HCT116 (cell line): ENCODE data around the gene LHX3. TPM values are rescaled to one million over a fixed set of nuclear protein-coding genes. Genes with fewer than 3 reads are reported as not detected.

Experiments
- ATAC-seq: fragments of 200-7000 bp; cut with Tn5 transposase; 2 replicates; pipeline ENCODE4 v1.9.1; 2020; ENCODE audit warnings: mild to moderate bottlenecking, moderate library complexity
- BruUV-seq: library from RNA; stranded (reverse); fragments of 400-500 nt; replicated peaks from 2 replicates; lab custom pipeline; 2021; lab: Mats Ljungman, UMichigan
- CTCF ChIA-PET: fragments of 300-600 bp; sonication (Branson Sonifier 250); formaldehyde crosslinking; loops from one replicate; lab custom pipeline; 2021; ENCODE audit warnings: antibody characterized with exemption; lab: Charles Lee
- POLR2A ChIA-PET: fragments of 300-600, 350-600 bp; sonication (Branson Sonifier 250); formaldehyde crosslinking; loops from one replicate; lab custom pipeline; 2021; ENCODE audit warnings: antibody characterized with exemption; lab: Charles Lee
- RAD21 ChIA-PET, 2 experiments: fragments of 300-600 bp; sonication (Branson Sonifier 250); formaldehyde crosslinking; loops; one replicate each; lab custom pipeline; 2023; ENCODE audit warnings: low total read pairs in 2 of 2; ENCODE audit not compliant: uncharacterized antibody in 2 of 2, unreplicated experiment in 2 of 2, low non-redundant PET in 1 of 2; lab: Charles Lee
- DNase-seq: peaks from one replicate; pipeline ENCODE4 v3.0.0-alpha.2; 2010; ENCODE audit warnings: low read depth, low spot score
- H2AFZ ChIP-seq: fragments of 200-600 bp; shearing (Covaris generic), sonication (generic); 2 replicates; pipeline ENCODE4 v1.6.1; 2017; ENCODE audit warnings: low read depth, mixed run types, mixed read lengths, antibody characterized with exemption, low read length; ENCODE audit not compliant: poor library complexity, severe bottlenecking
- H3K27ac ChIP-seq: 2 replicates; pipeline ENCODE4 v1.5.1; 2012; ENCODE audit warnings: low read depth, low read length
- H3K27me3 ChIP-seq: fragments of 200-600 bp; sonication (generic); 2 replicates; pipeline ENCODE4 v1.6.1; 2016; ENCODE audit warnings: mixed run types, low read length, mixed read lengths; ENCODE audit not compliant: insufficient read depth
- H3K36me3 ChIP-seq, 2 experiments: fragments of 200-500 bp in 1 of 2; fragments of 200-600 bp in 1 of 2; sonication (Bioruptor generic) in 1 of 2; sonication (generic) in 1 of 2; 2 replicates each; pipeline versions ENCODE4 v1.5.1 to v1.6.1; 2014 to 2016; ENCODE audit warnings: low read length in 2 of 2, inconsistent platforms in 1 of 2, mixed read lengths in 1 of 2, mixed run types in 1 of 2; ENCODE audit not compliant: insufficient read depth in 2 of 2, control insufficient read depth in 1 of 2
- H3K4me1 ChIP-seq, 2 experiments: fragments of 200-600 bp in 1 of 2; sonication (generic) in 1 of 2; 2 replicates each; pipeline versions ENCODE4 v1.5.1 to v1.6.1; 2012 to 2017; ENCODE audit warnings: low read length in 2 of 2, inconsistent platforms in 1 of 2, mild to moderate bottlenecking in 1 of 2, mixed read lengths in 1 of 2, mixed run types in 1 of 2, moderate library complexity in 1 of 2; ENCODE audit not compliant: insufficient read depth in 2 of 2, control insufficient read depth in 1 of 2
- H3K4me2 ChIP-seq: fragments of 200-600 bp; sonication (generic); 2 replicates; pipeline ENCODE4 v1.6.1; 2017; ENCODE audit warnings: mixed run types, low read length, mixed read lengths
- H3K4me3 ChIP-seq, 2 experiments: fragments of 200-600 bp in 1 of 2; sonication (generic) in 1 of 2; replicated peaks in 1 of 2; 2 replicates each; pipeline ENCODE4 v1.5.1; 2011 to 2016; ENCODE audit warnings: low read length in 2 of 2, control low read depth in 1 of 2, low read depth in 1 of 2, mild to moderate bottlenecking in 1 of 2, mixed read lengths in 1 of 2, mixed run types in 1 of 2
- H3K79me2 ChIP-seq: fragments of 200-600 bp; sonication (generic); 2 replicates; pipeline ENCODE4 v1.6.1; 2017; ENCODE audit warnings: mild to moderate bottlenecking, mixed run types, low read length, moderate library complexity, mixed read lengths; ENCODE audit not compliant: insufficient read depth
- H3K9ac ChIP-seq: fragments of 200-600 bp; sonication (generic); 2 replicates; pipeline ENCODE4 v1.6.1; 2016; ENCODE audit warnings: low read length, mixed read lengths
- H3K9me2 ChIP-seq: fragments of 200-600 bp; sonication (generic), shearing (Covaris generic); 2 replicates; pipeline ENCODE4 v1.6.1; 2017; ENCODE audit warnings: mixed run types, mild to moderate bottlenecking, moderate library complexity; ENCODE audit not compliant: insufficient read depth
- H3K9me3 ChIP-seq, 2 experiments: fragments of 200-500 bp in 1 of 2; fragments of 200-600 bp in 1 of 2; sonication (Bioruptor generic) in 1 of 2; sonication (generic) in 1 of 2; 2 replicates each; pipeline ENCODE4 v1.6.1; 2014 to 2017; ENCODE audit warnings: low read length in 2 of 2, mixed read lengths in 2 of 2, inconsistent platforms in 1 of 2, low read depth in 1 of 2, mild to moderate bottlenecking in 1 of 2, mixed run types in 1 of 2, moderate library complexity in 1 of 2; ENCODE audit not compliant: control insufficient read depth in 1 of 2, insufficient read depth in 1 of 2
- H4K20me1 ChIP-seq: fragments of 200-600 bp; sonication (generic), shearing (Covaris generic); 2 replicates; pipeline ENCODE4 v1.6.1; 2017; ENCODE audit warnings: mixed run types, mild to moderate bottlenecking, moderate library complexity; ENCODE audit not compliant: insufficient read depth
- ATF3 ChIP-seq: IDR thresholded peaks from 2 replicates; pipeline ENCODE4 v1.6.1; 2012
- CBX3 ChIP-seq: IDR thresholded peaks from 2 replicates; pipeline ENCODE4 v1.6.1; 2012; ENCODE audit warnings: low read depth
- CEBPB ChIP-seq: IDR thresholded peaks from 2 replicates; pipeline ENCODE4 v1.6.1; 2012; ENCODE audit warnings: low read depth
- EZH2phosphoT487 ChIP-seq: fragments of 200-600 bp; IDR thresholded peaks from 2 replicates; pipeline ENCODE4 v1.6.1; 2018; ENCODE audit warnings: antibody characterized with exemption, borderline replicate concordance
- FOSL1 ChIP-seq: IDR thresholded peaks from 2 replicates; pipeline ENCODE4 v1.6.1; 2012; ENCODE audit warnings: low read depth
- MAX ChIP-seq: IDR thresholded peaks from 2 replicates; pipeline ENCODE4 v1.6.1; 2012
- POLR2A ChIP-seq: IDR thresholded peaks from 2 replicates; pipeline ENCODE4 v1.7.0; 2011; ENCODE audit warnings: borderline replicate concordance; ENCODE audit not compliant: insufficient read depth, insufficient read length; ENCODE audit errors: extremely low read depth
- POLR2AphosphoS5 ChIP-seq: IDR thresholded peaks from 2 replicates; pipeline ENCODE4 v1.6.1; 2011; ENCODE audit warnings: mild to moderate bottlenecking, low read depth, low read length, moderate library complexity
- TCF7L2 ChIP-seq: IDR thresholded peaks from 2 replicates; pipeline ENCODE4 v1.7.0; 2011; ENCODE audit warnings: borderline replicate concordance, inconsistent platforms; ENCODE audit not compliant: insufficient read depth, insufficient read length; ENCODE audit errors: extremely low read depth
- ZNF274 ChIP-seq: fragments of 200-500 bp; sonication (Bioruptor generic); IDR thresholded peaks from 2 replicates; pipeline ENCODE4 v1.6.1; 2014; ENCODE audit warnings: mild to moderate bottlenecking, low read depth, low read length, inconsistent platforms
- intact Hi-C: fragments of 100-400 bp; cut with micrococcal nuclease; formaldehyde crosslinking; loops from 2 replicates; pipeline ENCODE4 v1.10.0; 2022
- total RNA-seq: library from RNA; stranded (reverse); gene quantifications from one replicate; pipeline ENCODE4 v1.2.1, GENCODE V29; 2021; ENCODE audit not compliant: unreplicated experiment

LHX3 gene
- total RNA-seq, 1 experiment from 2014 or later, result not detected

- ChIA-PET POLR2A (no interaction called here), CTCF (no interaction called here), RAD21 (no interaction called here)
- Histone ChIP-seq H3K9me2 (no peaks in the 10 kb centered on the region), H3K9ac (no peak overlapping the region), H3K4me1 (peaks cover 2 to 8% of the 10 kb centered on the region in 2 experiments; a peak in 3 of 4 replicates), H3K27ac (no peak overlapping the region), H3K27me3 (no peaks in the 10 kb centered on the region), H3K4me2 (no peak overlapping the region), H3K79me2 (no peaks in the 10 kb centered on the region), H3K9me3 (no peaks in the 10 kb centered on the region), H3K36me3 (no peaks in the 10 kb centered on the region), H4K20me1 (no peaks in the 10 kb centered on the region), H3K4me3 (no peak overlapping the region), H2AFZ (no peak overlapping the region)
- BruUV-seq, result no TSS peak
- DNase-seq (no peak), ATAC-seq (no peak)
- intact Hi-C loops, result no loop called here
- TF ChIP-seq EZH2phosphoT487 (no peak), FOSL1 (no peak), CBX3 (no peak), TCF7L2 (no peak), POLR2AphosphoS5 (no peak)
Measured at GRCh38 chr9:136185596-136186366, 19.1 kb downstream of the LHX3 start.

DNA sequence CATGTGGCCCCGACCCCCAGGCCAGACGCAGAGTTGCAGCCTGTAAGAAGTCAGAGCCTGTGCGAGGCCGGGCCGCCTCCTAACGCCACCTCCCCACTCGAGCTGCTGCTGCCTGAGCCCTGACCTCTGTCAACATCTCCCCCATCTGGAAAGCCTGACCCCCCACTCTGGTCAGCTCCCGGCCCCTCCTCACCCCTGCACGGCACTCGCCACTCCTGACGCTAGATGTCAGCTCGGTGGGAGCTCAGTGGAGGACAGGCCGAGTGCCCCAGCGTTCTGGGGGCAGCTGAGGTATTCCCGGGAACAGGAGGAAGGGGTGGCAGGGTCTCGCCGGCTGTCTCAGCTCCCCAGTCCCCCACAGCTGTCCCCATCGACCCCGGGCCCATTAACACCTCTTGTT is 19.9 kb downstream of the LHX3 start:
- Histone ChIP-seq H3K9me3 (no peaks in the 10 kb centered on the region), H3K36me3 (no peaks in the 10 kb centered on the region), H3K27ac (no peak overlapping the region), H2AFZ (no peak overlapping the region), H3K4me1 (peaks cover 2 to 8% of the 10 kb centered on the region in 2 experiments; a peak in 3 of 4 replicates), H3K9me2 (no peaks in the 10 kb centered on the region), H3K9ac (no peak overlapping the region), H3K4me3 (no peak overlapping the region), H3K79me2 (no peaks in the 10 kb centered on the region), H3K27me3 (no peaks in the 10 kb centered on the region)
- intact Hi-C loops, result no loop called here
- no peak for ATAC-seq
- no peak for DNase-seq
- RAD21 ChIA-PET, result no interaction called here
- BruUV-seq, result no TSS peak
- POLR2A ChIA-PET, result interaction anchor here (0.6 kb wide), 1 partner anchor 116 kb away, joined by 3 read pairs; no protein-coding TSS in a partner anchor
- TF ChIP-seq ATF3 (no peak), POLR2A (no peak), CEBPB (no peak), TCF7L2 (no peak), MAX (no peak), ZNF274 (no peak)
- TF ChIP-seq, all 23 proteins: peak for 0
- no peak overlapping the region for H3K4me2 ChIP-seq
- CTCF ChIA-PET, result no interaction called here
- no peaks in the 10 kb centered on the region for H4K20me1 ChIP-seq
